ENCODE data around the gene CDH6.

- TF ChIP-seq CTCF (IDR thresholded peaks at IDR 0.05 in 4 of 5, conservative IDR thresholded peaks at IDR 0.05 in 1 of 5): no peak
- no peak for TF ChIP-seq POLR2A (IDR thresholded peaks at IDR 0.05)
Observed at GRCh38 chr5:31324842-31325241, 131.4 kb downstream of the CDH6 start.
